Mammary epithelial cell (primary cell): ENCODE data around the gene PRPSAP1.

Experiments
- CTCF ChIP-seq, 2 donors: IDR thresholded peaks in 1 of 2; conservative IDR thresholded peaks in 1 of 2; 2 replicates each; pipeline ENCODE4 v1.5.1; 2011 to 2012; ENCODE audit warnings: inconsistent platforms in 2 of 2, low read length in 2 of 2, mild to moderate bottlenecking in 2 of 2, control low read depth in 1 of 2, low read depth in 1 of 2; ENCODE audit not compliant: insufficient read depth in 1 of 2; ENCODE audit errors: extremely low read depth in 1 of 2
- EZH2 ChIP-seq: IDR thresholded peaks from 2 replicates; pipeline ENCODE4 v1.6.1; 2012; ENCODE audit warnings: low read length, inconsistent platforms, borderline replicate concordance

GRCh38 chr17:76280650-76281049, 73.1 kb downstream of the PRPSAP1 start:
- no peak for TF ChIP-seq CTCF (conservative IDR thresholded peaks at IDR 0.05 in 1 of 2, IDR thresholded peaks at IDR 0.05 in 1 of 2; ENCODE audit: extremely low read depth in 1 of 2, insufficient read depth in 1 of 2, low read depth in 1 of 2, low read length in 2 of 2)
- no peak for TF ChIP-seq EZH2
